ENCODE measurements around the gene SLC38A2.

SLC38A2 gene

GRCh38 chr12:46374711-46375110 lies 2.1 kb upstream of the SLC38A2 start:
- Histone ChIP-seq H3K4me3 (replicated peaks; ENCODE audit: low read depth, low read length) (no peak overlapping the region), H3K36me3 (ENCODE audit: control insufficient read depth, insufficient read depth, low read length) (peaks cover 2% of the 10 kb centered on the region; the same call in 1 of the 2 replicates), H3K27me3 (replicated peaks; ENCODE audit: control insufficient read depth, insufficient read depth, low read length) (no peaks in the 10 kb centered on the region)
- DNase-seq (ENCODE audit: extremely low read depth, insufficient read length): no peak
- no peak for TF ChIP-seq CTCF (IDR thresholded peaks at IDR 0.05; ENCODE audit: insufficient read depth, low read length, poor library complexity, severe bottlenecking)

GRCh38 chr12:46374310-46374709 lies 1.7 kb upstream of the SLC38A2 start:
- TF ChIP-seq CTCF (IDR thresholded peaks at IDR 0.05; ENCODE audit: insufficient read depth, low read length, poor library complexity, severe bottlenecking): no peak
- Histone ChIP-seq H3K4me3 (replicated peaks; ENCODE audit: low read depth, low read length) (no peak overlapping the region), H3K36me3 (ENCODE audit: control insufficient read depth, insufficient read depth, low read length) (peaks cover 2% of the 10 kb centered on the region)

GRCh38 chr12:46373301-46374296 lies 1.0 kb upstream of the SLC38A2 start:
- TF ChIP-seq CTCF (IDR thresholded peaks at IDR 0.05; ENCODE audit: insufficient read depth, low read length, poor library complexity, severe bottlenecking): no peak
- DNase-seq (ENCODE audit: extremely low read depth, insufficient read length): peak; percentile 42
- Histone ChIP-seq H3K4me3 (replicated peaks; ENCODE audit: low read depth, low read length) (peak overlapping the region; percentile 96), H3K27me3 (replicated peaks; ENCODE audit: control insufficient read depth, insufficient read depth, low read length) (no peaks in the 10 kb centered on the region), H3K36me3 (ENCODE audit: control insufficient read depth, insufficient read depth, low read length) (peaks cover 2% of the 10 kb centered on the region)

More at GRCh38 chr12:46374310-46374709, 1.7 kb upstream of the SLC38A2 start:
- no peaks in the 10 kb centered on the region for H3K27me3 ChIP-seq (replicated peaks; ENCODE audit: control insufficient read depth, insufficient read depth, low read length)
- DNase-seq (ENCODE audit: extremely low read depth, insufficient read length): no peak

- peak; percentile 66 for DNase-seq (ENCODE audit: extremely low read depth, insufficient read length)
- TF ChIP-seq CTCF (IDR thresholded peaks at IDR 0.05; ENCODE audit: insufficient read depth, low read length, poor library complexity, severe bottlenecking): no peak
- no peaks in the 10 kb centered on the region for H3K27me3 ChIP-seq (replicated peaks; ENCODE audit: control insufficient read depth, insufficient read depth, low read length)
- H3K4me3 ChIP-seq (replicated peaks; ENCODE audit: low read depth, low read length): peak overlapping the region; percentile 96
- peaks cover 4% of the 10 kb centered on the region for H3K36me3 ChIP-seq (ENCODE audit: control insufficient read depth, insufficient read depth, low read length)
These were observed 642 bp downstream of the SLC38A2 start for GRCh38 chr12:46371718-46372543.

- peaks cover 6% of the 10 kb centered on the region for H3K36me3 ChIP-seq (ENCODE audit: control insufficient read depth, insufficient read depth, low read length)
- H3K4me3 ChIP-seq (replicated peaks; ENCODE audit: low read depth, low read length): peak overlapping the region; percentile 96
- H3K27me3 ChIP-seq (replicated peaks; ENCODE audit: control insufficient read depth, insufficient read depth, low read length): no peaks in the 10 kb centered on the region
- DNase-seq (ENCODE audit: extremely low read depth, insufficient read length): peak; percentile 95
- TF ChIP-seq CTCF (IDR thresholded peaks at IDR 0.05; ENCODE audit: insufficient read depth, low read length, poor library complexity, severe bottlenecking): no peak
These were observed 1.5 kb downstream of the SLC38A2 start for GRCh38 chr12:46370792-46371717.
